GF-D8 (cell line): ENCODE results near the gene RPAIN.
A peak's percentile ranks its signal among the peaks of the same experiment; 100 is the strongest.

Source experiments
- DNase-seq: peaks from one replicate; lab custom pipeline; 2025; lab: John Stamatoyannopoulos, UW

Gene RPAIN

GRCh38 chr17:5419959-5420653, at the start of gene RPAIN:
TSS of gene RPAIN (plus strand) at chr17:5420182. CDS start at chr17:5420211, 29 bp downstream.
- DNase-seq = peak; percentile 47

GRCh38 chr17:5370411-5370810, 49.6 kb upstream of the RPAIN start:
- DNase-seq = no peak

GRCh38 chr17:5373112-5373511, 46.9 kb upstream of the RPAIN start:
- no peak for DNase-seq

GRCh38 chr17:5378566-5379207, 41.3 kb upstream of the RPAIN start:
- no peak for DNase-seq

- no peak for DNase-seq
These were observed 40.5 kb upstream of the RPAIN start for GRCh38 chr17:5379351-5380107.

GRCh38 chr17:5380491-5381135, 39.4 kb upstream of the RPAIN start:
- no peak for DNase-seq

GRCh38 chr17:5381542-5381941, 38.4 kb upstream of the RPAIN start:
- no peak for DNase-seq

GRCh38 chr17:5391678-5392077, 28.3 kb upstream of the RPAIN start:
- DNase-seq = no peak

- no peak for DNase-seq
These were observed 23.4 kb upstream of the RPAIN start for GRCh38 chr17:5396612-5397011.

- DNase-seq = no peak
These were observed 20.2 kb upstream of the RPAIN start for GRCh38 chr17:5399767-5400166.

GRCh38 chr17:5405400-5405799, 14.6 kb upstream of the RPAIN start:
- no peak for DNase-seq

- DNase-seq = no peak
These were observed 11.8 kb upstream of the RPAIN start for GRCh38 chr17:5408186-5408585.

GRCh38 chr17:5410594-5411272, 9.2 kb upstream of the RPAIN start:
- DNase-seq = no peak

- DNase-seq = no peak
These were observed 6.3 kb upstream of the RPAIN start for GRCh38 chr17:5413682-5414081.

- DNase-seq = no peak
These were observed 3.1 kb upstream of the RPAIN start for GRCh38 chr17:5416901-5417300.

- DNase-seq = peak; percentile 21
These were observed 1.1 kb upstream of the RPAIN start for GRCh38 chr17:5418858-5419355.

GRCh38 chr17:5419356-5419958, 525 bp upstream of the RPAIN start, which contains the start of gene NUP88:
TSS of gene NUP88 (minus strand) at chr17:5419662. CDS start at chr17:5419650, 12 bp downstream.
- DNase-seq = peak; percentile 78

- DNase-seq = no peak
These were observed 2.5 kb downstream of the RPAIN start for GRCh38 chr17:5422505-5422904.

GRCh38 chr17:5424909-5425308, 4.9 kb downstream of the RPAIN start:
- no peak for DNase-seq

GRCh38 chr17:5425826-5426225, 5.8 kb downstream of the RPAIN start:
- DNase-seq = no peak

GRCh38 chr17:5429191-5429887, 9.4 kb downstream of the RPAIN start:
- DNase-seq = no peak
